Natural killer cell (primary cell): ENCODE data around the gene MEIOSIN. TPM values are rescaled to one million over a fixed set of nuclear protein-coding genes. Genes with fewer than 3 reads are reported as not detected.

Experiments
- ATAC-seq, 3 donors: fragments of 150-1000 bp in 2 of 3; fragments of 200-7000 bp in 1 of 3; cut with Tn5 transposase; 1 replicate in 1 of 3; 2 replicates in 2 of 3; pipeline ENCODE4 v1.10.0; 2021; ENCODE audit warnings: mild to moderate bottlenecking in 2 of 3, moderate library complexity in 2 of 3
- DNase-seq, 2 donors: peaks; one replicate each; pipeline versions ENCODE4 v3.0.0 to v3.0.0-alpha.2; 2013 to 2021; ENCODE audit warnings: mixed read lengths in 1 of 2
- H3K27ac ChIP-seq: one replicate; pipeline ENCODE4 v1.5.1; 2013; ENCODE audit warnings: mild to moderate bottlenecking, low read length
- H3K27me3 ChIP-seq: one replicate; pipeline ENCODE4 v1.6.1; 2013; ENCODE audit warnings: low read length; ENCODE audit not compliant: control insufficient read depth, insufficient read depth
- H3K36me3 ChIP-seq: one replicate; pipeline ENCODE4 v1.6.1; 2013; ENCODE audit warnings: low read length; ENCODE audit not compliant: control insufficient read depth, insufficient read depth
- H3K4me1 ChIP-seq: one replicate; pipeline ENCODE4 v1.6.1; 2013; ENCODE audit warnings: low read length; ENCODE audit not compliant: control insufficient read depth, insufficient read depth
- H3K4me3 ChIP-seq: one replicate; pipeline ENCODE4 v1.5.1; 2013; ENCODE audit warnings: low read length
- H3K9me3 ChIP-seq: one replicate; pipeline ENCODE4 v1.6.1; 2013; ENCODE audit warnings: low read length; ENCODE audit not compliant: control insufficient read depth, insufficient read depth
- H3K27ac Mint-ChIP-seq, 2 donors: one replicate each; pipeline ENCODE4 v1.8.0; 2022; ENCODE audit warnings: mild to moderate bottlenecking in 2 of 2, mixed read lengths in 2 of 2, moderate library complexity in 1 of 2
- H3K27me3 Mint-ChIP-seq, 2 donors: one replicate each; pipeline ENCODE4 v1.8.0; 2022; ENCODE audit warnings: low read depth in 2 of 2, mixed read lengths in 2 of 2
- H3K36me3 Mint-ChIP-seq: one replicate; pipeline ENCODE4 v1.8.0; 2022; ENCODE audit warnings: mixed read lengths
- H3K4me1 Mint-ChIP-seq, 2 donors: one replicate each; pipeline ENCODE4 v1.8.0; 2022; ENCODE audit warnings: mixed read lengths in 2 of 2
- H3K4me3 Mint-ChIP-seq: one replicate; pipeline ENCODE4 v1.8.0; 2022; ENCODE audit warnings: mild to moderate bottlenecking, moderate library complexity, mixed read lengths
- H3K9me3 Mint-ChIP-seq, 2 donors: one replicate each; pipeline ENCODE4 v1.8.0; 2022; ENCODE audit warnings: mixed read lengths in 2 of 2
- CTCF ChIP-seq: fragments of 200-600 bp; IDR thresholded peaks from one replicate; pipeline ENCODE4 v1.8.0; 2022; ENCODE audit warnings: antibody characterized with exemption
- WGBS: methylation state at CpG from one replicate; pipeline ENCODE4 v1.1.7; 2013; ENCODE audit warnings: missing lambda C conversion rate; ENCODE audit not compliant: insufficient coverage; 5-methylcytosine and 5-hydroxymethylcytosine counted together
- intact Hi-C: fragments of 100-400 bp; cut with micrococcal nuclease; formaldehyde crosslinking; loops from one replicate; pipeline ENCODE4 v1.14.2; 2022
- total RNA-seq, 4 donors: library from RNA; stranded (reverse); fragments of 120-200 nt in 1 of 4; gene quantifications; one replicate each; pipeline versions ENCODE4 v1.2.3 to v1.2.4, GENCODE V29; 2013 to 2022

The MEIOSIN gene
- total RNA-seq, 3 donors from 2014 or later (not counting 1 experiment from before 2014, with no cell fraction given), result not detected

GRCh38 chr19:45758921-45759320, 25.7 kb downstream of the MEIOSIN start:
- no peak overlapping the region for H3K27ac ChIP-seq
- no peaks in the 10 kb centered on the region for H3K9me3 ChIP-seq
- intact Hi-C loops, result no loop called here
- no peak for TF ChIP-seq CTCF
- Mint-ChIP-seq H3K27ac (no peak overlapping the region), H3K27me3 (peaks cover 0 to 3% of the 10 kb centered on the region in 2 donors), H3K9me3 (no peaks in the 10 kb centered on the region), H3K36me3 (no peaks in the 10 kb centered on the region), H3K4me3 (no peak overlapping the region), H3K4me1 (no peaks in the 10 kb centered on the region)
- DNase-seq, result no peak
- 88% methylated on average over 9 of the region's 9 CpGs for WGBS
- no peaks in the 10 kb centered on the region for H3K4me1 ChIP-seq
- no peak for ATAC-seq
- no peak overlapping the region for H3K4me3 ChIP-seq
- H3K36me3 ChIP-seq, result no peaks in the 10 kb centered on the region
- H3K27me3 ChIP-seq, result no peaks in the 10 kb centered on the region

GRCh38 chr19:45761714-45762113, 28.5 kb downstream of the MEIOSIN start:
- Mint-ChIP-seq H3K9me3 (no peaks in the 10 kb centered on the region), H3K36me3 (no peaks in the 10 kb centered on the region), H3K4me1 (no peaks in the 10 kb centered on the region), H3K27me3 (peaks cover 0 to 10% of the 10 kb centered on the region in 2 donors), H3K4me3 (no peak overlapping the region), H3K27ac (no peak overlapping the region)
- DNase-seq, result no peak
- no peak overlapping the region for H3K4me3 ChIP-seq
- no peaks in the 10 kb centered on the region for H3K36me3 ChIP-seq
- WGBS, result 83% methylated on average over 17 of the region's 17 CpGs
- no peaks in the 10 kb centered on the region for H3K9me3 ChIP-seq
- intact Hi-C loops, result no loop called here
- no peak for TF ChIP-seq CTCF
- H3K27ac ChIP-seq, result no peak overlapping the region
- no peaks in the 10 kb centered on the region for H3K4me1 ChIP-seq
- no peak for ATAC-seq
- peaks cover 6% of the 10 kb centered on the region for H3K27me3 ChIP-seq

DNA sequence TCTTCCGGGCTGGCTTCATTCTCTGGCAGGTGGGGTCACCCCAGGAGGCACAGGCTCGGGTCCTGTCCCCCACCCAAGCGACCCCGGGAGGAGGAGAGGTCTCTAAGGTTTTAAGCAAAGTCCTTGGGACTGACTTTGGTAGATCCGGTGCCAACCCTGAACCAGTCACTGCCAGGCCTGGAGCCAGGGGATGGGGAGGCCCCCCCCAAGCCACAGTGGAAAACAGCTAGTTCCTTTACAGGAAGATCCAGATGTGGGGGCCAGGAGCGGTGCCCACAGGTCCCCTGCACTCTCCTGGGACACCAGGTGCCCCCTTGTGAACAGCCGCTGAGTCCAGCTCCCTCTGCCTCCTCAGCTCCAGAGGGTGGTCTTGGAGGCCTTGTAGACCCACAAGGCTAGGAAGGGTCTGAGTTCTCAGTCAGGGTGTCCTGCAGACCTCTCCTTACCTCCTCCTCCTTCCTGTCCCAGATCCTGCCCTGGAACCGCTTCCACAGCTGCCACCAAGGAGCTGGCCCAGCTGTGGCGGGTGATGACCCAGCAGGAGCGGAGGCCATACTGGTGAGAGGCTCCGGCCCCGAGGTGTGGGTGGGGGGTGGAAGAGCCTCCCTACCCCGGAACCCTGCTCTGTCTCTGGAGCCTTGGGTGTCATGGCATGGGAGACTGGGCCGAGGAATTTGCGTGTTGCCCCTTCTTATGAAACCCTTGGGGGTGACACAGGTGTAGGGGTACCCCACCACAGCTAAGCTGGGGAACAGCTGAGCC, 29.8 kb downstream of the MEIOSIN start:
- no peaks in the 10 kb centered on the region for H3K9me3 ChIP-seq
- 93% methylated on average over 15 of the region's 15 CpGs for WGBS
- intact Hi-C loops, result no loop called here
- peaks cover 8% of the 10 kb centered on the region for H3K4me1 ChIP-seq
- peaks cover 11% of the 10 kb centered on the region for H3K27me3 ChIP-seq
- no peak for TF ChIP-seq CTCF
- DNase-seq (no peak), ATAC-seq (no peak)
- Mint-ChIP-seq H3K4me1 (no peaks in the 10 kb centered on the region), H3K9me3 (no peaks in the 10 kb centered on the region), H3K4me3 (no peak overlapping the region), H3K27me3 (peaks cover 0 to 10% of the 10 kb centered on the region in 2 donors), H3K36me3 (no peaks in the 10 kb centered on the region), H3K27ac (no peak overlapping the region)
- no peak overlapping the region for H3K4me3 ChIP-seq
- no peak overlapping the region for H3K27ac ChIP-seq
- no peaks in the 10 kb centered on the region for H3K36me3 ChIP-seq
